ENCODE data around the gene TLR3. TPM values are rescaled to one million over a fixed set of nuclear protein-coding genes. Genes with fewer than 3 reads are reported as not detected.

TLR3 gene
- total RNA-seq (2022) (8.0 and 10.6 TPM in 2 replicates), Bru-seq, nascent RNA (percentile 42 among the genes with signal in this experiment), BruChase-seq, experiment 1, labeled RNA remaining after a 6-hour chase (percentile 65 among the genes with signal in this experiment), BruChase-seq, experiment 2, labeled RNA remaining after a 2-hour chase (percentile 49 among the genes with signal in this experiment)
- long read RNA-seq, full-length matches to known transcripts = 6 of 7 reads
- long read RNA-seq, partial matches to known transcripts = 0 of 7 reads
- long read RNA-seq, other reads (novel, unspliced or antisense) = 1 of 7 reads

- H3K27ac Mint-ChIP-seq (ENCODE audit: unreplicated experiment) = peak within 1 kb of the TSS; percentile 54
- no peaks in the 10 kb centered on the region for H3K36me3 Mint-ChIP-seq (ENCODE audit: insufficient read depth, unreplicated experiment)
- no peak for DNase-seq
- intact Hi-C loops (cut with micrococcal nuclease; ENCODE audit: unreplicated experiment) = loop anchor here (1.0 to 5.0 kb wide), 2 partner anchors 69 to 134 kb away; no protein-coding TSS in a partner anchor
- peaks cover 13% of the 10 kb centered on the region for H3K4me1 Mint-ChIP-seq (ENCODE audit: low read depth, unreplicated experiment)
- H3K9me3 Mint-ChIP-seq (ENCODE audit: low read depth, unreplicated experiment) = no peaks in the 10 kb centered on the region
- TF ChIP-seq CTCF (IDR thresholded peaks at IDR 0.05; ENCODE audit: unreplicated experiment) = no peak
- CTCF ChIA-PET = interaction anchor here (0.6 to 3.6 kb wide), 7 partner anchors 11 to 81 kb away, joined by 3 to 53 read pairs (median 7); partner anchors contain the start of gene FAM149A
- no TSS peak for BruUV-seq (replicated peaks)
- H3K27me3 Mint-ChIP-seq (ENCODE audit: unreplicated experiment) = no peaks in the 10 kb centered on the region
- H3K4me3 Mint-ChIP-seq (ENCODE audit: low read depth, unreplicated experiment) = peak within 1 kb of the TSS; percentile 65
Observed at GRCh38 chr4:186068581-186069348, at the start of gene TLR3. Gene TLR3, plus strand, starts transcription at chr4:186069156. Its CDS starts 7,464 bp downstream, at chr4:186076620.

GRCh38 chr4:186019269-186019668, 49.7 kb upstream of the TLR3 start:
- intact Hi-C loops (cut with micrococcal nuclease; ENCODE audit: unreplicated experiment) = no loop called here
- no peaks in the 10 kb centered on the region for H3K36me3 Mint-ChIP-seq (ENCODE audit: insufficient read depth, unreplicated experiment)
- DNase-seq = no peak
- H3K27ac Mint-ChIP-seq (ENCODE audit: unreplicated experiment) = no peak overlapping the region
- no TSS peak for BruUV-seq (replicated peaks)
- peaks cover 5% of the 10 kb centered on the region for H3K9me3 Mint-ChIP-seq (ENCODE audit: low read depth, unreplicated experiment)
- H3K27me3 Mint-ChIP-seq (ENCODE audit: unreplicated experiment) = no peaks in the 10 kb centered on the region
- no peak for TF ChIP-seq CTCF (IDR thresholded peaks at IDR 0.05; ENCODE audit: unreplicated experiment)
- H3K4me3 Mint-ChIP-seq (ENCODE audit: low read depth, unreplicated experiment) = no peak overlapping the region
- CTCF ChIA-PET = interaction anchor here (0.6 kb wide), 1 partner anchor 18 kb away, joined by 6 read pairs; no protein-coding TSS in a partner anchor
- H3K4me1 Mint-ChIP-seq (ENCODE audit: low read depth, unreplicated experiment) = no peaks in the 10 kb centered on the region

GRCh38 chr4:186020106-186020792, 48.7 kb upstream of the TLR3 start:
- intact Hi-C loops (cut with micrococcal nuclease; ENCODE audit: unreplicated experiment) = loop anchor here (2.0 to 10.0 kb wide), 2 partner anchors 127 to 205 kb away; partner anchors contain the start of gene SORBS2
- DNase-seq = no peak
- Mint-ChIP-seq H3K36me3 (ENCODE audit: insufficient read depth, unreplicated experiment) (no peaks in the 10 kb centered on the region), H3K4me3 (ENCODE audit: low read depth, unreplicated experiment) (no peak overlapping the region), H3K27ac (ENCODE audit: unreplicated experiment) (no peak overlapping the region), H3K4me1 (ENCODE audit: low read depth, unreplicated experiment) (no peaks in the 10 kb centered on the region), H3K27me3 (ENCODE audit: unreplicated experiment) (no peaks in the 10 kb centered on the region), H3K9me3 (ENCODE audit: low read depth, unreplicated experiment) (peaks cover 5% of the 10 kb centered on the region)
- CTCF ChIA-PET = no interaction called here
- BruUV-seq (replicated peaks) = no TSS peak
- TF ChIP-seq CTCF (IDR thresholded peaks at IDR 0.05; ENCODE audit: unreplicated experiment) = no peak

GRCh38 chr4:186020793-186021407, 48.1 kb upstream of the TLR3 start:
- Mint-ChIP-seq H3K36me3 (ENCODE audit: insufficient read depth, unreplicated experiment) (no peaks in the 10 kb centered on the region), H3K4me1 (ENCODE audit: low read depth, unreplicated experiment) (no peaks in the 10 kb centered on the region), H3K9me3 (ENCODE audit: low read depth, unreplicated experiment) (peaks cover 5% of the 10 kb centered on the region), H3K27ac (ENCODE audit: unreplicated experiment) (no peak overlapping the region), H3K27me3 (ENCODE audit: unreplicated experiment) (no peaks in the 10 kb centered on the region), H3K4me3 (ENCODE audit: low read depth, unreplicated experiment) (no peak overlapping the region)
- intact Hi-C loops (cut with micrococcal nuclease; ENCODE audit: unreplicated experiment) = loop anchor here (1.0 to 10.0 kb wide), 3 partner anchors 128 to 380 kb away; partner anchors contain the start of gene SORBS2
- no TSS peak for BruUV-seq (replicated peaks)
- no peak for DNase-seq
- no peak for TF ChIP-seq CTCF (IDR thresholded peaks at IDR 0.05; ENCODE audit: unreplicated experiment)
- CTCF ChIA-PET = interaction anchor here (0.9 to 1.2 kb wide), 7 partner anchors 17 to 381 kb away, joined by 3 to 17 read pairs (median 4); no protein-coding TSS in a partner anchor

Measured in Calu3 (cell line).